IMR-90 (cell line): ENCODE data around the gene KCNMB2. TPM values are rescaled to one million over a fixed set of nuclear protein-coding genes. Genes with fewer than 3 reads are reported as not detected.

ENCODE experiments used
- ATAC-seq: fragments of 200-7000 bp; cut with Tn5 transposase; 2 replicates; pipeline ENCODE4 v1.9.1; 2020; ENCODE audit warnings: low read depth, mild to moderate bottlenecking, moderate library complexity
- BruUV-seq: library from RNA; stranded (reverse); fragments of 400-500 nt; replicated peaks from 2 replicates; lab custom pipeline; 2021; lab: Mats Ljungman, UMichigan
- CTCF ChIA-PET: fragments of 300-600 bp; formaldehyde crosslinking; extraction: SDS; loops from one replicate; lab custom pipeline; 2021; ENCODE audit warnings: antibody characterized with exemption; lab: Yijun Ruan, JAX
- POLR2A ChIA-PET: fragments of 300-600 bp; sonication (Branson Sonifier 250); formaldehyde crosslinking; loops from one replicate; lab custom pipeline; 2022; ENCODE audit warnings: antibody characterized with exemption; ENCODE audit not compliant: unreplicated experiment; lab: Charles Lee
- DNase-seq: peaks from one replicate; pipeline ENCODE4 v3.0.0; 2013
- H2AFZ ChIP-seq: replicated peaks from 2 replicates; pipeline ENCODE3; 2013; ENCODE audit warnings: low read length, mild to moderate bottlenecking; ENCODE audit not compliant: poor library complexity
- H2AK5ac ChIP-seq: 2 replicates; pipeline ENCODE4 v1.6.1; 2013; ENCODE audit warnings: low read depth, low read length, inconsistent platforms
- H2AK9ac ChIP-seq: replicated peaks from 2 replicates; pipeline ENCODE3; 2013; ENCODE audit warnings: mild to moderate bottlenecking, low read depth, low read length, moderate library complexity; ENCODE audit not compliant: poor library complexity
- H2BK120ac ChIP-seq: 2 replicates; pipeline ENCODE4 v1.6.1; 2013; ENCODE audit warnings: low read depth, low read length, inconsistent platforms
- H2BK15ac ChIP-seq: 3 replicates; pipeline ENCODE4 v1.6.1; 2013; ENCODE audit warnings: low read depth, low read length, inconsistent platforms
- H2BK20ac ChIP-seq: 2 replicates; pipeline ENCODE4 v1.6.1; 2013; ENCODE audit warnings: low read depth, mild to moderate bottlenecking, inconsistent platforms, low read length, moderate library complexity
- H2BK5ac ChIP-seq: 2 replicates; pipeline ENCODE4 v1.6.1; 2013; ENCODE audit warnings: mild to moderate bottlenecking, low read depth, low read length, inconsistent platforms; ENCODE audit not compliant: poor library complexity, severe bottlenecking
- H3K14ac ChIP-seq: replicated peaks from 2 replicates; pipeline ENCODE4 v1.6.1; 2013; ENCODE audit warnings: low read depth, low read length, inconsistent platforms
- H3K18ac ChIP-seq: 2 replicates; pipeline ENCODE4 v1.6.1; 2013; ENCODE audit warnings: low read depth, low read length, control low read depth
- H3K23ac ChIP-seq: 2 replicates; pipeline ENCODE4 v1.6.1; 2013; ENCODE audit warnings: low read depth, low read length, inconsistent platforms
- H3K27ac ChIP-seq: 2 replicates; pipeline ENCODE4 v1.5.1; 2013; ENCODE audit warnings: mild to moderate bottlenecking, control low read depth, low read length; ENCODE audit not compliant: insufficient read depth
- H3K27me3 ChIP-seq: 2 replicates; pipeline ENCODE4 v1.6.1; 2013; ENCODE audit warnings: low read length; ENCODE audit not compliant: control insufficient read depth, insufficient read depth
- H3K36me3 ChIP-seq: 2 replicates; pipeline ENCODE4 v1.6.1; 2013; ENCODE audit warnings: low read length, mixed read lengths; ENCODE audit not compliant: control insufficient read depth, insufficient read depth
- H3K4ac ChIP-seq: 2 replicates; pipeline ENCODE4 v1.6.1; 2013; ENCODE audit warnings: low read depth, low read length, inconsistent platforms
- H3K4me1 ChIP-seq: 2 replicates; pipeline ENCODE4 v1.6.1; 2013; ENCODE audit warnings: low read length, mixed read lengths; ENCODE audit not compliant: control insufficient read depth, insufficient read depth
- H3K4me2 ChIP-seq: 2 replicates; pipeline ENCODE4 v1.6.1; 2013; ENCODE audit warnings: low read depth, mild to moderate bottlenecking, control low read depth, low read length, moderate library complexity
- H3K4me3 ChIP-seq: 2 replicates; pipeline ENCODE4 v1.5.1; 2013; ENCODE audit warnings: low read depth, mild to moderate bottlenecking, control low read depth, low read length, moderate library complexity; ENCODE audit not compliant: insufficient read depth
- H3K56ac ChIP-seq: 2 replicates; pipeline ENCODE4 v1.6.1; 2013; ENCODE audit warnings: low read length, inconsistent platforms; ENCODE audit not compliant: insufficient read depth; ENCODE audit errors: extremely low read depth
- H3K79me1 ChIP-seq, 2 experiments: 2 replicates each; pipeline ENCODE4 v1.6.1; 2013; ENCODE audit warnings: low read length in 2 of 2, inconsistent platforms in 1 of 2, low read depth in 1 of 2
- H3K9ac ChIP-seq: 2 replicates; pipeline ENCODE4 v1.6.1; 2013; ENCODE audit warnings: low read depth, low read length, control low read depth
- H3K9me1 ChIP-seq: 2 replicates; pipeline ENCODE4 v1.6.1; 2013; ENCODE audit warnings: low read length, inconsistent platforms; ENCODE audit not compliant: insufficient read depth
- H3K9me3 ChIP-seq: 2 replicates; pipeline ENCODE4 v1.6.1; 2013; ENCODE audit warnings: low read length; ENCODE audit not compliant: control insufficient read depth, insufficient read depth
- H4K20me1 ChIP-seq: 2 replicates; pipeline ENCODE4 v1.6.1; 2013; ENCODE audit warnings: low read length, inconsistent platforms; ENCODE audit not compliant: insufficient read depth
- H4K5ac ChIP-seq: 2 replicates; pipeline ENCODE4 v1.6.1; 2013; ENCODE audit warnings: mild to moderate bottlenecking, low read depth, low read length, control low read depth
- H4K8ac ChIP-seq, 2 experiments: 2 replicates each; pipeline ENCODE4 v1.6.1; 2013; ENCODE audit warnings: low read depth in 2 of 2, low read length in 2 of 2, control low read depth in 1 of 2, inconsistent platforms in 1 of 2
- H4K91ac ChIP-seq: 2 replicates; pipeline ENCODE4 v1.6.1; 2013; ENCODE audit warnings: low read depth, low read length, inconsistent platforms; ENCODE audit not compliant: insufficient read depth
- BHLHE40 ChIP-seq: fragments of 150-350 bp; IDR thresholded peaks from 2 replicates; pipeline ENCODE4 v1.6.1; 2016; ENCODE audit warnings: mild to moderate bottlenecking, low read depth, low read length
- CEBPB ChIP-seq: IDR thresholded peaks from 2 replicates; pipeline ENCODE4 v1.6.1; 2012; ENCODE audit warnings: low read depth, low read length, improper control_type of control experiment
- CHD1 ChIP-seq: IDR thresholded peaks from 2 replicates; pipeline ENCODE4 v1.6.1; 2012; ENCODE audit warnings: low read depth, low read length, improper control_type of control experiment
- FOS ChIP-seq: fragments of 150-350 bp; IDR thresholded peaks from 2 replicates; pipeline ENCODE4 v1.6.1; 2016; ENCODE audit warnings: low read depth, low read length
- MAFK ChIP-seq: IDR thresholded peaks from 2 replicates; pipeline ENCODE4 v1.6.1; 2012; ENCODE audit warnings: low read depth, low read length, improper control_type of control experiment
- MAZ ChIP-seq: IDR thresholded peaks from 2 replicates; pipeline ENCODE4 v1.6.1; 2012; ENCODE audit warnings: low read depth, mild to moderate bottlenecking, low read length, improper control_type of control experiment, moderate library complexity, borderline replicate concordance
- MXI1 ChIP-seq: IDR thresholded peaks from 2 replicates; pipeline ENCODE4 v1.6.1; 2012; ENCODE audit warnings: low read depth, mild to moderate bottlenecking, low read length, moderate library complexity, borderline replicate concordance
- NFE2L2 ChIP-seq: fragments of 150-350 bp; IDR thresholded peaks from 2 replicates; pipeline ENCODE4 v1.6.1; 2016; ENCODE audit warnings: low read depth, mild to moderate bottlenecking, low read length
- POLR2A ChIP-seq: IDR thresholded peaks from 2 replicates; pipeline ENCODE4 v1.6.1; 2012; ENCODE audit warnings: mild to moderate bottlenecking, low read depth, low read length
- RAD21 ChIP-seq: IDR thresholded peaks from 2 replicates; pipeline ENCODE4 v1.6.1; 2012; ENCODE audit warnings: low read length, improper control_type of control experiment
- RCOR1 ChIP-seq: IDR thresholded peaks from 2 replicates; pipeline ENCODE4 v1.6.1; 2012; ENCODE audit warnings: mild to moderate bottlenecking, low read length, improper control_type of control experiment; ENCODE audit not compliant: insufficient replicate concordance
- RFX5 ChIP-seq: IDR thresholded peaks from 2 replicates; pipeline ENCODE4 v1.8.0; 2012; ENCODE audit warnings: low read depth, mild to moderate bottlenecking, low read length, moderate library complexity
- SMC3 ChIP-seq: fragments of 150-350 bp; IDR thresholded peaks from 2 replicates; pipeline ENCODE4 v1.6.1; 2016; ENCODE audit warnings: low read depth, mild to moderate bottlenecking, antibody characterized with exemption, low read length, moderate library complexity
- WGBS, 2 experiments: methylation state at CpG; one replicate each; pipeline versions ENCODE4 v1.1.5 to v1.1.7; 2013; ENCODE audit warnings: missing lambda C conversion rate in 2 of 2; ENCODE audit not compliant: insufficient read length in 1 of 2; ENCODE audit errors: extremely low coverage in 2 of 2; 5-methylcytosine and 5-hydroxymethylcytosine counted together
- dilution Hi-C: fragments of 300-500 bp; cut with HindIII; formaldehyde crosslinking; loops from one replicate; pipeline ENCODE4 v1.14.3; 2018; ENCODE audit warnings: low sequenced_read_pairs; ENCODE audit not compliant: unreplicated experiment
- in situ Hi-C: fragments of 300-500 bp; cut with MboI; formaldehyde crosslinking; loops from 3 replicates; pipeline ENCODE4 v1.14.3; 2019; ENCODE audit warnings: low sequenced_read_pairs, inconsistent platforms, mixed read lengths
- intact Hi-C: fragments of 100-400 bp; cut with micrococcal nuclease; formaldehyde crosslinking; loops from 2 replicates; pipeline ENCODE4 v1.10.0; 2022
- polyA plus RNA-seq, 3 experiments: library from polyadenylated mRNA; depleted of rRNA; stranded (reverse); fragments of >200 nt; gene quantifications; 2 replicates each; pipeline ENCODE4 v1.2.3, GENCODE V29; 2012; ENCODE audit warnings: low replicate concordance in 1 of 3
- total RNA-seq: library from RNA; depleted of rRNA; stranded (reverse); fragments of >200 nt; gene quantifications from 2 replicates; pipeline ENCODE4 v1.2.3, GENCODE V29; 2012
- TF ChIP-seq, protein P1 (sequence below): fragments of 150-350 bp; IDR thresholded peaks from 2 replicates; pipeline ENCODE4 v1.6.1; 2017; ENCODE audit warnings: mild to moderate bottlenecking, antibody characterized with exemption, low read length, low read depth
- TF ChIP-seq, protein P2 (sequence below): conservative IDR thresholded peaks from 2 replicates; pipeline ENCODE4 v1.5.1; 2012; ENCODE audit warnings: mild to moderate bottlenecking, low read depth, low read length, improper control_type of control experiment
- TF ChIP-seq, protein P3 (sequence below): fragments of 150-350 bp; IDR thresholded peaks from 2 replicates; pipeline ENCODE4 v1.6.1; 2016; ENCODE audit warnings: low read depth, mild to moderate bottlenecking, low read length, moderate library complexity, borderline replicate concordance

KCNMB2 gene
- total and polyA plus RNA-seq, 2 of the 4 experiments (the other 2 are of a cell fraction), result not detected

DNA sequence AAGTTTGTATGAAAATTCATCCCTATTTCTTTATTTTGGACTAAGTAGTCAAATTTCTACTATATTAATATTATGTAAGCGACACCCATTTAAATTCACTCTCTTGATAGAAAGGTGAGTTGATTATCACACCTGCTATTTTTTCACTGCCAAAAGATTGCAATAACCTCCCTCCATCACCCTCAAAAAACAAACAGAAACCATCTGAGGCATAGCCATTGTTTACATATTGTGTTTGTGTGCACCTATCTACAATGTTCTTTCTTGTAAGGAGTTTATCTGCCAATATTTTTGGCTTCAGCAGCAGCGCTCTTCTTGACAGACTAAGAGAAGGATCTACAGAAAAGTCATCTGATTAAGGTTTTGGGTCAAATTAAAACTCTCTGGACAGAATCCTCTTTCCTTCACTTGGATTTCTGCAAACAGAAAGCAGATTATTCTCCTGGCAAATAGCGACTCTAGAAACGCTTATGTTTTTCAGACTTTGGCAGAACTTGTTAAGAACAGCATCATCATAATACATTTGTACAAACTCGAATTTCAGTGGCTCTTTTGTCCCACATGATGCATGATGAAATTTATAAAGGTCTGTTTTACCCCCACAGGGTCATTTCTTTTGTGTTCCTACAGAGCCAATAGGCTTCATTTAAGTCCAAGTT is 48.6 kb downstream of the KCNMB2 start:
- no peak for DNase-seq

More for the DNA sequence above, 48.6 kb downstream of the KCNMB2 start:
- Histone ChIP-seq H3K56ac (no peak overlapping the region), H4K8ac (no peak overlapping the region), H2AK9ac (no peak overlapping the region), H3K4me1 (no peaks in the 10 kb centered on the region), H3K18ac (no peak overlapping the region), H3K4me2 (no peak overlapping the region), H2BK15ac (no peak overlapping the region), H4K20me1 (no peaks in the 10 kb centered on the region), H3K27ac (no peak overlapping the region), H3K36me3 (no peaks in the 10 kb centered on the region), H2AK5ac (no peak overlapping the region), H2BK120ac (no peak overlapping the region), H3K9me3 (no peaks in the 10 kb centered on the region), H2BK20ac (no peak overlapping the region), H4K5ac (no peak overlapping the region), H3K4ac (no peak overlapping the region), H2BK5ac (no peak overlapping the region), H3K23ac (no peak overlapping the region), H2AFZ (no peak overlapping the region), H3K9ac (no peak overlapping the region), H3K27me3 (no peaks in the 10 kb centered on the region), H4K91ac (no peak overlapping the region), H3K79me1 (no peaks in the 10 kb centered on the region), H3K14ac (no peak overlapping the region), H3K9me1 (no peaks in the 10 kb centered on the region), H3K4me3 (no peak overlapping the region)
- no TSS peak for BruUV-seq
- TF ChIP-seq MXI1, result no peak
- no peak for TF ChIP-seq MAFK
- TF ChIP-seq FOS, result no peak
- no peak for TF ChIP-seq CHD1
- TF ChIP-seq NFE2L2, result no peak
- TF ChIP-seq MAZ, result no peak
- no peak for TF ChIP-seq RFX5
- TF ChIP-seq CEBPB, result no peak
- TF ChIP-seq RAD21, result no peak
- TF ChIP-seq, protein P1, sequence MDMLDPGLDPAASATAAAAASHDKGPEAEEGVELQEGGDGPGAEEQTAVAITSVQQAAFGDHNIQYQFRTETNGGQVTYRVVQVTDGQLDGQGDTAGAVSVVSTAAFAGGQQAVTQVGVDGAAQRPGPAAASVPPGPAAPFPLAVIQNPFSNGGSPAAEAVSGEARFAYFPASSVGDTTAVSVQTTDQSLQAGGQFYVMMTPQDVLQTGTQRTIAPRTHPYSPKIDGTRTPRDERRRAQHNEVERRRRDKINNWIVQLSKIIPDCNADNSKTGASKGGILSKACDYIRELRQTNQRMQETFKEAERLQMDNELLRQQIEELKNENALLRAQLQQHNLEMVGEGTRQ, result no peak
- no peak for TF ChIP-seq BHLHE40
- TF ChIP-seq, protein P2, sequence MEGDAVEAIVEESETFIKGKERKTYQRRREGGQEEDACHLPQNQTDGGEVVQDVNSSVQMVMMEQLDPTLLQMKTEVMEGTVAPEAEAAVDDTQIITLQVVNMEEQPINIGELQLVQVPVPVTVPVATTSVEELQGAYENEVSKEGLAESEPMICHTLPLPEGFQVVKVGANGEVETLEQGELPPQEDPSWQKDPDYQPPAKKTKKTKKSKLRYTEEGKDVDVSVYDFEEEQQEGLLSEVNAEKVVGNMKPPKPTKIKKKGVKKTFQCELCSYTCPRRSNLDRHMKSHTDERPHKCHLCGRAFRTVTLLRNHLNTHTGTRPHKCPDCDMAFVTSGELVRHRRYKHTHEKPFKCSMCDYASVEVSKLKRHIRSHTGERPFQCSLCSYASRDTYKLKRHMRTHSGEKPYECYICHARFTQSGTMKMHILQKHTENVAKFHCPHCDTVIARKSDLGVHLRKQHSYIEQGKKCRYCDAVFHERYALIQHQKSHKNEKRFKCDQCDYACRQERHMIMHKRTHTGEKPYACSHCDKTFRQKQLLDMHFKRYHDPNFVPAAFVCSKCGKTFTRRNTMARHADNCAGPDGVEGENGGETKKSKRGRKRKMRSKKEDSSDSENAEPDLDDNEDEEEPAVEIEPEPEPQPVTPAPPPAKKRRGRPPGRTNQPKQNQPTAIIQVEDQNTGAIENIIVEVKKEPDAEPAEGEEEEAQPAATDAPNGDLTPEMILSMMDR, result no peak
- TF ChIP-seq POLR2A, result no peak
- TF ChIP-seq, protein P3, sequence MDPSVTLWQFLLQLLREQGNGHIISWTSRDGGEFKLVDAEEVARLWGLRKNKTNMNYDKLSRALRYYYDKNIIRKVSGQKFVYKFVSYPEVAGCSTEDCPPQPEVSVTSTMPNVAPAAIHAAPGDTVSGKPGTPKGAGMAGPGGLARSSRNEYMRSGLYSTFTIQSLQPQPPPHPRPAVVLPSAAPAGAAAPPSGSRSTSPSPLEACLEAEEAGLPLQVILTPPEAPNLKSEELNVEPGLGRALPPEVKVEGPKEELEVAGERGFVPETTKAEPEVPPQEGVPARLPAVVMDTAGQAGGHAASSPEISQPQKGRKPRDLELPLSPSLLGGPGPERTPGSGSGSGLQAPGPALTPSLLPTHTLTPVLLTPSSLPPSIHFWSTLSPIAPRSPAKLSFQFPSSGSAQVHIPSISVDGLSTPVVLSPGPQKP, result no peak
- no peak for TF ChIP-seq SMC3
- TF ChIP-seq RCOR1, result no peak
- ATAC-seq, result no peak
- ChIA-PET POLR2A (no interaction called here), CTCF (no interaction called here)
- in situ Hi-C loops, result no loop called here
- dilution Hi-C loops, result no loop called here
- intact Hi-C loops, result no loop called here
- no CpG with 5 or more reads among the region's 5 CpGs for WGBS, 2 experiments
